KMS-11 (cell line): ENCODE measurements around the gene HOXA13.

Source experiments
- H2AFZ ChIP-seq: fragments of 200-600 bp; sonication (generic); 2 replicates; pipeline ENCODE4 v1.6.1; 2016; ENCODE audit warnings: antibody characterized with exemption, mixed run types, low read depth
- H3K27ac ChIP-seq: fragments of 200-600 bp; sonication (generic); 2 replicates; pipeline ENCODE4 v1.6.1; 2016; ENCODE audit warnings: mild to moderate bottlenecking, mixed run types
- H3K27me3 ChIP-seq: fragments of 200-600 bp; sonication (generic); 2 replicates; pipeline ENCODE4 v1.6.1; 2017; ENCODE audit warnings: mild to moderate bottlenecking, low read depth, mixed run types, moderate library complexity; ENCODE audit not compliant: insufficient read depth
- H3K36me3 ChIP-seq: fragments of 200-600 bp; sonication (generic); 2 replicates; pipeline ENCODE4 v1.6.1; 2017; ENCODE audit warnings: mild to moderate bottlenecking, mixed run types; ENCODE audit not compliant: insufficient read depth
- H3K4me1 ChIP-seq: fragments of 200-600 bp; sonication (generic); 2 replicates; pipeline ENCODE4 v1.6.1; 2016; ENCODE audit warnings: mild to moderate bottlenecking, low read depth, mixed run types; ENCODE audit not compliant: poor library complexity, severe bottlenecking
- H3K4me2 ChIP-seq: fragments of 200-600 bp; sonication (generic); 2 replicates; pipeline ENCODE4 v1.7.0; 2016; ENCODE audit warnings: mild to moderate bottlenecking, mixed run types
- H3K4me3 ChIP-seq: fragments of 200-600 bp; sonication (generic); IDR thresholded peaks from 2 replicates; pipeline ENCODE4 v1.6.1; 2017; ENCODE audit warnings: low read depth, low read length, mixed read lengths; ENCODE audit not compliant: insufficient read depth
- H3K79me2 ChIP-seq: fragments of 200-600 bp; sonication (generic); 2 replicates; pipeline ENCODE4 v1.6.1; 2016; ENCODE audit warnings: low read depth, mixed run types; ENCODE audit not compliant: insufficient read depth
- H3K9ac ChIP-seq: fragments of 200-600 bp; sonication (generic); 2 replicates; pipeline ENCODE4 v1.6.1; 2016; ENCODE audit warnings: mild to moderate bottlenecking, mixed run types
- H4K20me1 ChIP-seq: fragments of 200-600 bp; sonication (generic); 2 replicates; pipeline ENCODE4 v1.6.1; 2016; ENCODE audit warnings: mild to moderate bottlenecking, mixed run types; ENCODE audit not compliant: insufficient read depth
- CTCF ChIP-seq: fragments of 200-600 bp; sonication (generic); conservative IDR thresholded peaks from 2 replicates; pipeline ENCODE4 v1.6.1; 2017; ENCODE audit warnings: low read depth, mild to moderate bottlenecking, antibody characterized with exemption, low read length, moderate library complexity, mixed read lengths

HOXA13 gene

GRCh38 chr7:27148031-27148755, 51.7 kb downstream of the HOXA13 start:
- Histone ChIP-seq H3K4me1 (peaks cover 7% of the 10 kb centered on the region), H3K9ac (no peak overlapping the region), H3K36me3 (no peaks in the 10 kb centered on the region), H3K4me3 (no peak overlapping the region), H4K20me1 (no peaks in the 10 kb centered on the region), H3K4me2 (no peak overlapping the region), H2AFZ (no peak overlapping the region), H3K27me3 (no peaks in the 10 kb centered on the region), H3K79me2 (no peaks in the 10 kb centered on the region), H3K27ac (no peak overlapping the region)
- no peak for TF ChIP-seq CTCF

GRCh38 chr7:27147199-27148030, 52.5 kb downstream of the HOXA13 start, which contains the start of gene HOXA6:
TSS of gene HOXA6 (minus strand) at chr7:27147774. CDS start at chr7:27147749, 25 bp downstream.
- Histone ChIP-seq H3K36me3 (no peaks in the 10 kb centered on the region), H2AFZ (no peak within 1 kb of the TSS), H3K9ac (no peak within 1 kb of the TSS), H3K4me1 (peaks cover 7% of the 10 kb centered on the region), H3K27ac (no peak within 1 kb of the TSS), H3K4me3 (no peak within 1 kb of the TSS), H3K4me2 (no peak within 1 kb of the TSS), H3K27me3 (no peaks in the 10 kb centered on the region), H3K79me2 (no peaks in the 10 kb centered on the region), H4K20me1 (no peaks in the 10 kb centered on the region)
- TF ChIP-seq CTCF, result no peak

GRCh38 chr7:27146491-27147198, 53.2 kb downstream of the HOXA13 start:
- peaks cover 7% of the 10 kb centered on the region for H3K4me1 ChIP-seq
- no peak overlapping the region for H3K27ac ChIP-seq
- H3K4me2 ChIP-seq, result no peak overlapping the region
- H3K36me3 ChIP-seq, result no peaks in the 10 kb centered on the region
- no peaks in the 10 kb centered on the region for H3K27me3 ChIP-seq
- no peaks in the 10 kb centered on the region for H4K20me1 ChIP-seq
- H3K9ac ChIP-seq, result no peak overlapping the region
- no peak overlapping the region for H2AFZ ChIP-seq
- no peak overlapping the region for H3K4me3 ChIP-seq
- H3K79me2 ChIP-seq, result no peaks in the 10 kb centered on the region
- TF ChIP-seq CTCF, result no peak

- Histone ChIP-seq H3K27ac (no peak overlapping the region), H3K4me3 (no peak overlapping the region), H3K4me1 (peaks cover 7% of the 10 kb centered on the region), H3K4me2 (no peak overlapping the region), H2AFZ (no peak overlapping the region), H3K9ac (no peak overlapping the region), H3K27me3 (no peaks in the 10 kb centered on the region), H3K79me2 (no peaks in the 10 kb centered on the region), H3K36me3 (no peaks in the 10 kb centered on the region), H4K20me1 (no peaks in the 10 kb centered on the region)
- no peak for TF ChIP-seq CTCF
These were observed 53.9 kb downstream of the HOXA13 start for GRCh38 chr7:27145914-27146412.
